ENCODE measurements around the gene AJM1.
"Not testable (repeated sequence)": the region's sequence is repeated elsewhere in the genome, so short reads cannot be mapped to it uniquely, and the experiment has no call there.

AJM1 gene

DNA sequence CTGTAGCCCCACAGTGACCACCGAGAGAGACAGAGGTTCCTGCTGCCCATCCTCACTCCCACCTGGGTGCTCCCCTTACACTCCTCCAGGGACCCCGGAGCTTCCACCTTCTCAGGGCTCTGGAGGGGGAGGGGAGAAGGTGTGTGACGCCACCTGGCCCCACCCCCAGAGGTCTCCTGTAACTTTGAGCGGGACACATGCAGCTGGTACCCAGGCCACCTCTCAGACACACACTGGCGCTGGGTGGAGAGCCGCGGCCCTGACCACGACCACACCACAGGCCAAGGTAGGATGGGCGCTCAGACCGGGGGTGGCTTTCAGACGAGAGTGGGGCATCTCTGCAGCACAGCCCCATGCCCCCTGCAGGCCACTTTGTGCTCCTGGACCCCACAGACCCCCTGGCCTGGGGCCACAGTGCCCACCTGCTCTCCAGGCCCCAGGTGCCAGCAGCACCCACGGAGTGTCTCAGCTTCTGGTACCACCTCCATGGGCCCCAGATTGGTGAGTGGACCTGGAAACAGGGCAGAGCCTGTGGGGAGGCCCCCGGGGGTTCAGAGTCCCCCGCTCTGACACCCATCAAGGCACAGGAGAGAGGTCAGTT is 14.4 kb downstream of the AJM1 start:
- FAIRE-seq, result no peak

DNA sequence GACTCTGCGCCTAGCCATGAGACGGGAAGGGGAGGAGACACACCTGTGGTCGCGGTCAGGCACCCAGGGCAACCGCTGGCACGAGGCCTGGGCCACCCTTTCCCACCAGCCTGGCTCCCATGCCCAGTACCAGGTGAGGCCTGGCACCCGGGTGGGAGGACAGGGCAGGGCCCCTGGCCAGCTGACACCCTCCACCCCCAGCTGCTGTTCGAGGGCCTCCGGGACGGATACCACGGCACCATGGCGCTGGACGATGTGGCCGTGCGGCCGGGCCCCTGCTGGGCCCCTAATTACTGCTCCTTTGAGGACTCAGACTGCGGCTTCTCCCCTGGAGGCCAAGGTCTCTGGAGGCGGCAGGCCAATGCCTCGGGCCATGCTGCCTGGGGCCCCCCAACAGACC is 14.9 kb downstream of the AJM1 start:
- no peak for FAIRE-seq

DNA sequence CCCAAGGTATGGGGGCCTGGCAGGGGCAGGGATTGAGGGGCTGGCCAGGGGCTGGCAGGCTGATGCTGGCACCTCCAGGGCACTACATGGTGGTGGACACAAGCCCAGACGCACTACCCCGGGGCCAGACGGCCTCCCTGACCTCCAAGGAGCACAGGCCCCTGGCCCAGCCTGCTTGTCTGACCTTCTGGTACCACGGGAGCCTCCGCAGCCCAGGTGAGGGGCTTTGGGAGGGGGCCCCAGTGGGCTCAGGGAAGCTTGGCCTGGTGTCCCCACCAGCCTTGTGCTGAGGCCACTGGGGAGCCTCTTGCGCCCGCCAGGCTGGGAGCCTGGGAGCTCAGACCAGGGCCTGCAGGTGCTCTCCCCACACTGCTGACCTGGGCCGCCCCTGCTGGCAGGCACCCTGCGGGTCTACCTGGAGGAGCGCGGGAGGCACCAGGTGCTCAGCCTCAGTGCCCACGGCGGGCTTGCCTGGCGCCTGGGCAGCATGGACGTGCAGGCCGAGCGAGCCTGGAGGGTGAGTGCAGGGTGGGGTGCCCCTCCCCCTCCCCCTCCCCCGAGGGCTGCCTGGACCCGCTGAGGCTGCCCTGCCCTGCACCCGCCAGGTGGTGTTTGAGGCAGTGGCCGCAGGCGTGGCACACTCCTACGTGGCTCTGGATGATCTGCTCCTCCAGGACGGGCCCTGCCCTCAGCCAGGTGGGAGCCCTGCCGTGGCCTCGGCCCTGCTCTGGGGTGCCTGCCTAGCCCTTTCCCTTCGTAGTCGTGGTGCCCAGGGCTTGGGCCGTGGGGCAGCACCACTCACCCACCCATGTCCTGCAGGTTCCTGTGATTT is 15.5 kb downstream of the AJM1 start:
- FAIRE-seq, result no peak

DNA sequence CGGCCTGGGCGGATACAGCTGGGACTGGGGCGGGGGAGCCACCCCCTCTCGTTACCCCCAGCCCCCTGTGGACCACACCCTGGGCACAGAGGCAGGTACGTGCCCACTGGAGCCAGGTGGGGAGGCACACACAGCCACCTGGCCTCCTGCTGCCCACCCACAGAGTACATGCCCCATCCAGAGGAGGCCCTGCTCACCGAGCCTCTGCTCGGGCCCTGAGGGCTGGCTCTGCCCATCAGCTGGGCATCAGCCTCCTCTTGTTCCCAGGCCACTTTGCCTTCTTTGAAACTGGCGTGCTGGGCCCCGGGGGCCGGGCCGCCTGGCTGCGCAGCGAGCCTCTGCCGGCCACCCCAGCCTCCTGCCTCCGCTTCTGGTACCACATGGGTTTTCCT is 16.2 kb downstream of the AJM1 start:
- no peak for FAIRE-seq

DNA sequence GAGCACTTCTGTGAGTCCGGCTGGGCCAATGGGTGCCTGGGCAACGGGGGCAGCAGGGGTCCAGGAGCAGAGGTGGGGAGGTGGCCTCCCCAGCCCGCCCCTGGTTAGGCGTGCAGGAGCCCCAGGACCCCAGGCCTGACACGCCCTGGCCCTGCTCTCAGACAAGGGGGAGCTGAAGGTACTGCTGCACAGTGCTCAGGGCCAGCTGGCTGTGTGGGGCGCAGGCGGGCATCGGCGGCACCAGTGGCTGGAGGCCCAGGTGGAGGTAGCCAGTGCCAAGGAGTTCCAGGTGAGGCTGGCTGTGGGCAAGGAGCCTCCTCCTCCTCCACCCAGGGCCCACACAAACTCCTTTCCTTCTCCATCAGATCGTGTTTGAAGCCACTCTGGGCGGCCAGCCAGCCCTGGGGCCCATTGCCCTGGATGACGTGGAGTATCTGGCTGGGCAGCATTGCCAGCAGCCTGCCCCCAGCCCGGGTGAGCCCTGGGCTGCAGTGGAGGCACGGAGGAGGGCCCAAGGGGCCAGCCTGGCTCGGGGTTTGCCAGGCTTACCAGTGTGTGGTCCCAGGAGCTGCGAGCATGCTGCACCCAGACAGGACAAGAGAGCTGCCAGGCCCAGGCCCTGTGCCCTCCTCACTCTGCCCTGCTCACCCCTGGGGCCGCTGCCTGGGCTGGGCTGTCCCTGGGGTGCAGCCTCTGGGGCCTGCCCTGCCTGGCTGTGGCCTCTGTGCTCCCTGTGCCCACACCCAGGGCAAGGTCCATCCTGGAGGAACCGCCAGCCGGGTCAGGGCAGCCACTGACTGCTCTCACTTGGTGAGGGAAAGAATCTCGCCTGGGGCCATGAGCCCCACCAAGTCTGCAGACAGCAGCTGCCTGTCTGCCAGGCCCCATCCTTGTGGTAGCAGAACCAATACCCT is 16.8 kb downstream of the AJM1 start:
- FAIRE-seq, result no peak

DNA sequence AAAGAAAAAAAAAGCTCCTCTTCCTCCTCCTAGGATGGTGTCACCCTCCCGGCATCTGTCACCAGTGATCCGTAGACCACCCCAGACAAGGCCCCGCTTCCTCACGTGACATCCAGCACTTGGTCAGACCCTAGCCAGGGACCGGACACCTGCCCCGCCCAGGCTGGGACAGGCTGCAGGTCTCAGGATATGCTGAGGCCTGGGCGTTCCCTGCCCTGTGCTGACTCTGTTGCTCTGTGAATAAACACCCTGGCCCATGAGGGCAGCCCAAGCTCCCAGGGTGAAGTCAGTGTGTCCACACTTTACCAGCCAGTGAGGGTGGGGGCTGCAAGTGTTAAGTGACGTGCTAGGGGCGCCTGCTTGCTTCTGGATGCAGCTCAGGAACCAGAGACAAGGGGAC is 18.3 kb downstream of the AJM1 start:
- no peak for FAIRE-seq

DNA sequence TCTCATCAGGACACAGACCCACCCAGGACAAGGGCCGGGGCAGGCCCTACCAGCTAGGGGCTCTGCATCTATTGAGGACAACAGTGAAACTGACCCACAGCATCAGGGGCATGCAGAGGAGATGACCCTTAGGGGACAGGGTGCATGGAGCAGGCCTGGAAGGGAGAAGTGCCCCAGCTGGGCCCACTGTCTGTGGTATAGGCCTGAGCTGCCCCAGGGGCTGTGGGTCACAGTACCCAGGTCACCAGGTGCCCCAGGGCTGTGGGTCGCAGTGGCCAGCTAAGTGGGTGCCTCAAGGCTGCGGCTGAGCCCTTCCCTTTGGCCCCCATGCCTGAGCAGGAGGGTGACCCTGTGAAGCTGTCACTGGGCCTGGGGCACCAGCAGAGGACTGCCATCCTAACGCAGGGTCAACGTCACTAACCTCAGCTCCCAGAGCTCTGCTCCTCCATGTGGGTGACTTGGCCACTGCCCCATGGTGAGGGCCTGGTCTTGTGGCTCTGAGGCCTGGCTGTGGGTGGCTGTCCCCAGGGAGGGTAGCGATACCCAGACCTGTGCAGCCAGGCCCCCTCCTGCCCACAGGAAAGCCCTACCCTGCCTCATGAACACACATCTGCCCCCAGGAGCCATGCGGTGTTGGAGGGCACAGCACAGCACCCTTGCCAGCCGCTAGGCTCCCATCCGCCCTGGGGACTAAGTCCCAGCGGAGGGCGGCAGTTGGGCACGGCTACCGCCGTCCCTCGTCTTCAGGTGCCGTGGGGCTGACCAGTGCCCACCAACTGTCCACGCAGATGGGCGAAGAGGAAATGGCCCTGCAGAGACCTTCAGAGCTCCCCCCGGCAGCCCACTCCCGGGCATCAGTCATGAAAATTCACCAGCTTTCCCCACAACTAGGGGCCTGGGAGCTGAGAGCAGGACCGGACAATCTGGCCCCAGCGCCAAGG is 18.9 kb downstream of the AJM1 start:
- no peak for FAIRE-seq

GRCh38 chr9:136861874-136862457 is 19.7 kb downstream of the AJM1 start:
- no peak for FAIRE-seq

DNA sequence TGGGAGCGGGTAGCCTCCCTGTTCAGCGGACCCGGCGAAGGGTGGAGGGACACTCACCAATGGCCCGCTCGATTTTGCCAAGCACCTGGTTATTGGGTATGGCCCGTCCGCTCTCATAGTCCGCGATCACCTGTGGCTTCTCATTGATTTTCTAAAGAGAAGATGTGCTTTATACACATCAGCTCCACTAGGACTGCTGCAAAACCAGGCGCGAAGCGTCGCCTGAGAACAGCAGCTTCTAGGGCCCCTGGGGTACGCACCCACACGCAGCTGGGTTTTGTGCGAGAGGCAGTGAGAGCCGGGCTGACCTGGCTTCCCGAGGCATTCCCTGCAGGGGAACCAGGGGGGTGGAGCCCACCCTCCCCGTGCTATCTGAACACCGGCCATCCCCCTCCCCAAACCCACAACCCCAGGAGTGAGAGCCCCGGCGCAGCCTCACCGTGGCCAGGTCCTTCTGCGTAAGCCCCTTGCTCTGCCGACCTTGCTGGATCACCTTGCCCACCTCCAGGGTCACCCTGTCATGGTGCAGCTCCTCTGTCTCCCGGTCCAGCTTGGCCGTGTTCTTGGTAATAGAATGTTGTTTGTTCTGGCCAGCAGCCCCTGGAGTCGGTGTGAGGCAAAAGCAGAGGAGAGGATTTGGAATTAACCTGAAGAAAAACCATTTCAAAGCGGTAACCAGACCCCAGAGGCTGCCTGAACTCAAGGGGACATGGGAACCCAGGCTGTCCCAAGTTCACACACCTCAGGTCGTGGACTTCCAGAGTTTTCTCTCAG is 20.8 kb downstream of the AJM1 start:
- no peak for FAIRE-seq

DNA sequence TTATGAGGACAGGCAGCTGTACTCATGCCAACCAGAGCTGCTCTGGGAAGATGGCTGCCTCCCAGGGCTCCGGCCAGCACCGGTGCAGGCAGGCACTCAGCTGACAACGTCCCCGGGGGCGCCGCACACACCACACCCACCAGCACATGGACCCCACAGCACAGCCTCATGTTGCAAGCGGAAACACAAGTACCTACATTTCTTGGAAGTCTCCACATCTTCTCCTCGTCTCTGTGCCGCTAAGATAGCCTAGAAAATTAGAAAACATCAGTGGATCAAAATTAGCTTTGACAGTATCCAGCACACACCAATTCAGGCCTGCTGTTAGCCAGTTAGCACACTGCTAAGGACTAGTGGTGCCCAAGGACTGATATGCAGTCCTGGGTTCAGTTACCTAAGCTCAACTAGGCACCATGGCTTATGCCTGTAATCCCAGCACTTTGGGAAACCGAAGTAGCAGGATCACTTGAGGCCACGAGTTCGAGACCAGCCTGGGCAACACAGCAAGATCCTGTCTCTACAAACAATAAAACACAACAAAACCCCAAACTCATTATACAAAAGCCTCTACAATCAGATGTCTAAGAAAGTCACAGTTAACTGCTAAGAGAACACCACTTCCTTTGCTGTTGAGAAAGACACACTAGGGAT is 21.5 kb downstream of the AJM1 start:
- FAIRE-seq, result no peak

- no peak for FAIRE-seq
Measured at GRCh38 chr9:136865041-136865767, 22.9 kb downstream of the AJM1 start.

GRCh38 chr9:136865768-136866103 is 23.5 kb downstream of the AJM1 start:
- FAIRE-seq, result no peak

DNA sequence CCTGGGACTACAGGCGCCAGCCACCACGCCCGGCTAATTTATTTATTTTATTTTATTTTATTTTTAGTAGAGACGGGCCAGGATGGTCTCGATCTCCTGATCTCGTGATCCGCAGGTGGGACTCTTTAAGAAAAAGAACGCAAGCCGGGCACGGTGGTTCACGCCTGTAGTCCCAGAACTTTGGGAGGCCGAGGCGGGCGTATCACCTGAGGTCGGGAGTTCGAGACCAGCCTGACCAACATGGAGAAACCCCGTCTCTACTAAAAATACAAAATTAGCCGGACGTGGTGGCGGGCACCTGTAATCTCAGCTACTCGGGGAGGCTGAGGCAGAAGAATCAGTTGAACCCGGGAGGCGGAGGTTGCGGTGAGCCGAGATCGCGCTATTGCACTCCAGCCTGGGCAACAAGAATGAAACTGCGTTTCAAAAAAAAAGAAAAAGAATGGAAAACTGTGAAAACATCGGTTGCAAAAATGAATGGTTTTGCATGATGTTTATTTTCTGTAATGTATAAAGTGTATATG is 24.7 kb downstream of the AJM1 start:
- FAIRE-seq, result not testable (repeated sequence)

DNA sequence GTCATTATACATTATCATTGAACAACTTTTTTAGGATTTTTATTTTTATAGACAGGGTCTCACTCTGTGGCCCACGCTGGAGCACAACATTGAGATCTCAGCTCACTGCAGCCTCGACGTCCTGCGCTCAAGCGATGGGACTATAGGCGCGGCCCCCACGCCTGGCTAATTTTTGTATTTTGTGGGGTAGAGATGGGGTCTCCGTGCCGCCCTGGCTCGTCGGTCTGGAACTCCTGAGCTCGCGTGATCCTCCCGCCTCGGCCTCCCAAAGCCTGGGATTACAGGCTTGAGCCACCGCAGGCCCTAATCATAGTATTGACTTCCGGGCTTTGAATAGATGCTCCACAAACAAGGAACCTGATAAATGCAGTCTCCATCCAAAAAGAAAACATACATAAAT is 25.2 kb downstream of the AJM1 start:
- FAIRE-seq, result no peak

DNA sequence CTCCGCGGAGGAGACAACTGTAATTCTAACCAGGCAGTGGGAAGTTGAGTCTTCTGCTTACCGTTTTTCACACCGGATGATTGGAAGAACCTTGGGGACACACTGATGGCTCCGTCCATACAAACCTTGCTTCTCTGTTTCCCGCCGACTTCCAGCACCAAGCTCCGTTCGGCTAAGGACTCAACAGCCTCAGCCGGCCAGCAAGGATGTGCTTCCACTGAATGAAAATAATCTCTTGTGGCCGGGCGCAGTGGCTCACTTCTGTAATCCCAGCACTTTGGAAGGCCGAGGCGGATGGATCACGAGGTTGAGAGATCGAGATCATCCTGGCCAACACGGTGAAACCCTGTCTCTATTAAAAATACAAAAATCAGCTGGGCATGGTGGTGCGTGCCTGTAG is 25.6 kb downstream of the AJM1 start:
- FAIRE-seq, result no peak

DNA sequence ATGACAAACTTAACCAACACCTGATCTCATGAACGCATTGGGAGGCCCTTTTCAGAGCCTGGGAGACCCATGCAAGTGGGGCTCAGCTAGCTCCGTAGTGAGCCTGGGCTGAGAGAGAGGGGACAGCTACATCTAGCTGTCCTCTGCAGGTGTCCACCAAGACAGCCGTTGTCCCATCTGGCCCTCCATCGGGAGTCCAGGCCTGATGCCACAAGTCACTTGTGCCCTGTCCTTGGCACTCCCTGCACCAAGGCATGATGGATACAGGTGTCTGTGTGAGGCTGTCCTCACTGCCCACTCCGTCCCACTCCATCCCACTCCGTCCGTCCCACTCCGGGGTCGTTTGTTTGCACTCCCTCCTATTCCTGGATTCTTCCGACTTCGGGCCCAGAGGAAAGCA is 26.4 kb downstream of the AJM1 start:
- no peak for FAIRE-seq

DNA sequence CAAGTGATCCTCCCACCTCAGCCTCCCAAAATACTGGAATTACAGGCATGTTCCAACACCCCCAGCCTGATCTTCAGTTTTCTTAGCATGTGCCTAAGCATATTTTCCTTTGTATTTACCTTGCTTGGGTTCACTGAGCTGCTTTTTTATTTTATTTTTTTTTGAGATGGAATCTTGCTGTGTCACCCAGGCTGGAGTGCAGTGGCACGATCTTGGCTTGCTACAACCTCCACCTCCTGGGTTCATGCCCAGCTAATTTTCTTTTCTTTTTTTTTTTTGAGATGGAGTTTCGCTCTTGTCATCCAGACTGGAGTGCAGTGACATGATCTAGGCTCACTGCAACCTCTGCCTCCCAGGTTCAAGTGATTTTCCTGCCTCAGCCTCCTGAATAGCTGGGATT is 27.3 kb downstream of the AJM1 start:
- not testable (repeated sequence) for FAIRE-seq

DNA sequence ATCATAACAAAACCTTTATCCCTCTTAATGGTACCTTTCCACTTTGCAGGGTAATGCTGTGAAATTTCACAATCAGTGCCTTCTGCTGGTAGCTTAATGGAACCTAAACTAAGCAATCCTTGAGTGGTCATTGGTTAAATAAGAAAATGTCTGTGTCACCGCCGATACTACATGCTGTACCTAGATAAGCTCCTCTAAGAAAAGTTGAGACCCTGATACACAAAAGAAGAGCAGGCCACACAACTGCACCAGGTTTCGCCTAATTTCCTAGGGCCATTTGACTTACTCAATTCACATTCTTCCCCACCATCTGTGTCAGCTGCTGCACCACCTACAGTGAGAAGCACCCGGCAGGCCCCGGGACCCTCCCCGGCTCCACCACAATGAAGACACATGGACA is 32.9 kb downstream of the AJM1 start:
- no peak for FAIRE-seq

- no peak for FAIRE-seq
Measured at GRCh38 chr9:136876476-136876875, 34.2 kb downstream of the AJM1 start.

DNA sequence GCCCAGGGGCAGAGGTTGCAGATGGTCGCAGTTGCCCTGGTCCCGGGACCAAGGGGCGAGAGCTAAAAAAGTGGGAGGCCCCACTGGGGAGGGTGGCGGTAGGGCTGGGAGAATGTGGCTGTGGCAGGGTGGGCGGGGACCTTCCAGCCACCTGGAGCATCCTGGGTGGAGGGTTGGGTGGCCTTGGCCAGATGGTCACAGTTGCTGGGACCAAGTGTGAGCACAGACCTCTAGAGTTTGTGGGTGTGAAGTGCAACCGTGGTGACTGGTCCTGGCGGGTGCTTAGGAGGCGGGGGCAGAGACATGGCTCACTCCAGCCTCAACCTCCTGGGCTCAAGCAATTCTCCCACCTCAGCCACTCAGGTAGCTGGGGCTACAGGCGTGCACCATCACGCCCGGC is 38.4 kb downstream of the AJM1 start:
- no peak for FAIRE-seq

Data from TTC549 (cell line).